Left cardiac atrium (tissue), 4 donors: ENCODE results near the gene PIP5KL1. TPM values are rescaled to one million over a fixed set of nuclear protein-coding genes. Genes with fewer than 3 reads are reported as not detected.

Experiments
- ATAC-seq, 2 donors: fragments of 200-7000 bp; cut with Tn5 transposase; one replicate each; pipeline ENCODE4 v1.9.1; 2020; ENCODE audit warnings: mild to moderate bottlenecking in 2 of 2, moderate library complexity in 2 of 2
- DNase-seq: peaks from one replicate; pipeline ENCODE4 v3.0.0-alpha.2; 2020
- intact Hi-C, 2 donors: fragments of 100-400 bp; cut with DNase I; formaldehyde crosslinking; loops; one replicate each; pipeline versions ENCODE4 v1.14.1 to v1.15.1; 2022 to 2023
- long read RNA-seq: library from polyadenylated mRNA; unstranded; transcript quantifications from one replicate; pipeline ENCODE4 v2.0.0, GENCODE V29; 2021
- total RNA-seq, 2 donors: library from RNA; stranded (reverse); fragmentation: NEBNext Ultra II Directional; extraction: Animal tissue kit (Norgen Biotek cat#: 25700); gene quantifications; one replicate each; pipeline ENCODE4 v1.2.1, GENCODE V29; 2021
- donor health status: DM: no; HTN: yes; CAD: no.
- donor health status: DM: no; HTN: yes; CAD: no; lungs with severe emphysema.
- donor health status: DM: yes; HTN: yes; CAD: no.
- donor health status: Dilated cardiomyopathy.

PIP5KL1 gene
- under 1 TPM; 0.50 to 0.99 TPM for total RNA-seq
- long read RNA-seq, partial matches to known transcripts, result 0 of 2 reads
- long read RNA-seq, other reads (novel, unspliced or antisense), result 2 of 2 reads

GRCh38 chr9:127930231-127931091 lies at the start of gene PIP5KL1:
Gene PIP5KL1 (minus strand): TSS chr9:127930777. CDS start chr9:127930752, 25 bp downstream.
- DNase-seq, result peak; percentile 91
- ATAC-seq, result peak; percentile 89 to 92
- intact Hi-C loops, result no loop called here

- intact Hi-C loops, result no loop called here
- ATAC-seq, result peak; percentile 15 to 20
- DNase-seq, result peak; percentile 60
Observed at GRCh38 chr9:127980060-127980705, 49.6 kb upstream of the PIP5KL1 start.

GRCh38 chr9:127979333-127980059 lies 48.9 kb upstream of the PIP5KL1 start:
- intact Hi-C loops, result no loop called here
- ATAC-seq (peak; percentile 2 to 4), DNase-seq (peak; percentile 67)

- no peak for ATAC-seq
- intact Hi-C loops, result no loop called here
Observed at GRCh38 chr9:127979015-127979332, 48.4 kb upstream of the PIP5KL1 start.

GRCh38 chr9:127977884-127978647 lies 47.5 kb upstream of the PIP5KL1 start:
- DNase-seq (peak; percentile 81), ATAC-seq (peak; percentile 7 to 60)
- intact Hi-C loops, result no loop called here

More at GRCh38 chr9:127979015-127979332, 48.4 kb upstream of the PIP5KL1 start:
- DNase-seq, result no peak

- ATAC-seq (no peak), DNase-seq (no peak)
- intact Hi-C loops, result no loop called here
Observed at GRCh38 chr9:127977009-127977883, 46.7 kb upstream of the PIP5KL1 start.

- intact Hi-C loops, result no loop called here
- no peak for DNase-seq
- no peak for ATAC-seq
Observed at GRCh38 chr9:127976498-127976897, 45.9 kb upstream of the PIP5KL1 start.

GRCh38 chr9:127975376-127976315 lies 45.1 kb upstream of the PIP5KL1 start:
- intact Hi-C loops, result no loop called here
- DNase-seq (peak; percentile 42), ATAC-seq (peak in 1 of 2 donors; percentile 17)

- peak; percentile 7 to 17 for ATAC-seq
Observed at GRCh38 chr9:127974769-127975261, 44.2 kb upstream of the PIP5KL1 start.

GRCh38 chr9:127974001-127974768 lies 43.6 kb upstream of the PIP5KL1 start:
- intact Hi-C loops, result no loop called here
- peak; percentile 24 for DNase-seq
- no peak for ATAC-seq

More at GRCh38 chr9:127974769-127975261, 44.2 kb upstream of the PIP5KL1 start:
- DNase-seq, result peak; percentile 61
- intact Hi-C loops, result no loop called here

GRCh38 chr9:127973169-127974000 lies 42.8 kb upstream of the PIP5KL1 start:
- ATAC-seq (no peak), DNase-seq (no peak)
- intact Hi-C loops, result no loop called here

GRCh38 chr9:127972236-127972871 lies 41.8 kb upstream of the PIP5KL1 start:
- DNase-seq (no peak), ATAC-seq (peak; percentile 48 to 51)
- intact Hi-C loops, result no loop called here

- no peak for ATAC-seq
- no peak for DNase-seq
- intact Hi-C loops, result no loop called here
Observed at GRCh38 chr9:127971357-127972235, 41.0 kb upstream of the PIP5KL1 start.
